Panc1 (cell line): Measurements from ENCODE around the gene TAX1BP1.

Experiments used
- POLR2AphosphoS5 ChIP-seq: IDR thresholded peaks from 2 replicates; pipeline ENCODE4 v1.6.1; 2012; ENCODE audit warnings: mild to moderate bottlenecking, low read depth, low read length, moderate library complexity
- REST ChIP-seq, 2 experiments: IDR thresholded peaks; 2 replicates each; pipeline ENCODE4 v1.6.1; 2011 to 2012; ENCODE audit warnings: low read depth in 2 of 2, control low read depth in 1 of 2, low read length in 1 of 2, mild to moderate bottlenecking in 1 of 2, moderate library complexity in 1 of 2; ENCODE audit not compliant: insufficient read depth in 1 of 2
- SIN3A ChIP-seq: IDR thresholded peaks from 2 replicates; pipeline ENCODE4 v1.6.1; 2012; ENCODE audit warnings: low read depth, mild to moderate bottlenecking, low read length, moderate library complexity, borderline replicate concordance; ENCODE audit not compliant: insufficient read depth
- TCF7L2 ChIP-seq: IDR thresholded peaks from 2 replicates; pipeline ENCODE4 v1.6.1; 2011; ENCODE audit warnings: mild to moderate bottlenecking, low read depth, low read length, inconsistent platforms
- TF ChIP-seq, protein P1 (sequence below): fragments of 450-650 bp; IDR thresholded peaks from 2 replicates; pipeline ENCODE4 v1.5.1; 2017; ENCODE audit warnings: mild to moderate bottlenecking

GRCh38 chr7:27822245-27822644 lies 82.3 kb downstream of the TAX1BP1 start:
- TF ChIP-seq, protein P1, sequence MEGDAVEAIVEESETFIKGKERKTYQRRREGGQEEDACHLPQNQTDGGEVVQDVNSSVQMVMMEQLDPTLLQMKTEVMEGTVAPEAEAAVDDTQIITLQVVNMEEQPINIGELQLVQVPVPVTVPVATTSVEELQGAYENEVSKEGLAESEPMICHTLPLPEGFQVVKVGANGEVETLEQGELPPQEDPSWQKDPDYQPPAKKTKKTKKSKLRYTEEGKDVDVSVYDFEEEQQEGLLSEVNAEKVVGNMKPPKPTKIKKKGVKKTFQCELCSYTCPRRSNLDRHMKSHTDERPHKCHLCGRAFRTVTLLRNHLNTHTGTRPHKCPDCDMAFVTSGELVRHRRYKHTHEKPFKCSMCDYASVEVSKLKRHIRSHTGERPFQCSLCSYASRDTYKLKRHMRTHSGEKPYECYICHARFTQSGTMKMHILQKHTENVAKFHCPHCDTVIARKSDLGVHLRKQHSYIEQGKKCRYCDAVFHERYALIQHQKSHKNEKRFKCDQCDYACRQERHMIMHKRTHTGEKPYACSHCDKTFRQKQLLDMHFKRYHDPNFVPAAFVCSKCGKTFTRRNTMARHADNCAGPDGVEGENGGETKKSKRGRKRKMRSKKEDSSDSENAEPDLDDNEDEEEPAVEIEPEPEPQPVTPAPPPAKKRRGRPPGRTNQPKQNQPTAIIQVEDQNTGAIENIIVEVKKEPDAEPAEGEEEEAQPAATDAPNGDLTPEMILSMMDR, result no peak
- no peak for TF ChIP-seq REST (IDR thresholded peaks at IDR 0.05; ENCODE audit: insufficient read depth in 1 of 2, low read depth in 2 of 2, low read length in 1 of 2)
- TF ChIP-seq POLR2AphosphoS5, result no peak
- no peak for TF ChIP-seq SIN3A
- TF ChIP-seq TCF7L2, result no peak
